ENCODE data around the gene UST. TPM values are rescaled to one million over a fixed set of nuclear protein-coding genes. Genes with fewer than 3 reads are reported as not detected.

UST gene
- total RNA-seq (1 to 10 TPM in 1 of 5 experiments, under 1 TPM in 4; 0.35 to 2.6 (median 0.46) TPM), polyA plus RNA-seq (not detected), total RNA-seq (not detected)

- peaks cover 12 to 22% (median 16%) of the 10 kb centered on the region in 7 donors for H3K4me1 Mint-ChIP-seq
- H3K9me3 Mint-ChIP-seq: peaks cover 0 to 2% (median 0%) of the 10 kb centered on the region in 11 donors
- POLR2A ChIA-PET: no interaction called here
- H3K27ac Mint-ChIP-seq: peak within 1 kb of the TSS in 6 of 9 donors; percentile 28 to 82 (median 74)
- CTCF ChIA-PET: interaction anchor here (1.3 kb wide), 1 partner anchor 11 kb away, joined by 4 read pairs; no protein-coding TSS in a partner anchor
- H3K4me3 Mint-ChIP-seq: peak within 1 kb of the TSS; percentile 86 to 95 (median 90)
- peaks cover 0 to 10% of the 10 kb centered on the region in 2 donors for H3K27me3 ChIP-seq (ENCODE audit: control insufficient read depth in 2 of 2, insufficient read depth in 2 of 2, low read length in 2 of 2)
- H3K4me3 ChIP-seq (ENCODE audit: low read length): peak within 1 kb of the TSS; percentile 65
- intact Hi-C loops (cut with micrococcal nuclease): loop anchor here (1.0 to 10.0 kb wide), 5 partner anchors 14 to 688 kb away; no protein-coding TSS in a partner anchor
- no peak within 1 kb of the TSS for H3K27ac ChIP-seq (ENCODE audit: low read depth, low read length)
- H3K9me3 ChIP-seq (ENCODE audit: control insufficient read depth in 2 of 3, low read length in 3 of 3): no peaks in the 10 kb centered on the region
- DNase-seq (peak in 7 of 9 donors; percentile 17 to 58 (median 37)), ATAC-seq (peak; percentile 65)
- H3K36me3 ChIP-seq (ENCODE audit: control insufficient read depth in 2 of 3, insufficient read depth in 3 of 3, low read length in 3 of 3): no peaks in the 10 kb centered on the region
- H3K27me3 Mint-ChIP-seq: peaks cover 65 to 80% (median 70%) of the 10 kb centered on the region in 5 donors
- H3K36me3 Mint-ChIP-seq: peaks cover 0 to 1% (median 0%) of the 10 kb centered on the region in 5 donors
- peaks cover 0 to 14% of the 10 kb centered on the region in 2 donors for H3K4me1 ChIP-seq (ENCODE audit: control insufficient read depth in 2 of 2, insufficient read depth in 2 of 2, low read length in 2 of 2)
These were observed at the start of gene UST for GRCh38 chr6:148746363-148747144. TSS of gene UST (plus strand) at chr6:148747030. CDS start at chr6:148747431, 401 bp downstream.

- Mint-ChIP-seq H3K9me3 (peaks cover 0 to 6% (median 3%) of the 10 kb centered on the region in 11 donors), H3K4me3 (no peak overlapping the region), H3K4me1 (peaks cover 7 to 10% (median 9%) of the 10 kb centered on the region in 7 donors), H3K27ac (no peak overlapping the region), H3K27me3 (peaks cover 0 to 18% (median 6%) of the 10 kb centered on the region in 5 donors), H3K36me3 (peaks cover 0 to 5% (median 0%) of the 10 kb centered on the region in 5 donors)
- ATAC-seq (no peak), DNase-seq (no peak)
- Histone ChIP-seq H3K9me3 (ENCODE audit: control insufficient read depth in 2 of 3, low read length in 3 of 3) (no peaks in the 10 kb centered on the region), H3K36me3 (ENCODE audit: control insufficient read depth in 2 of 3, insufficient read depth in 3 of 3, low read length in 3 of 3) (no peaks in the 10 kb centered on the region), H3K4me3 (ENCODE audit: low read length) (no peak overlapping the region), H3K4me1 (ENCODE audit: control insufficient read depth in 2 of 2, insufficient read depth in 2 of 2, low read length in 2 of 2) (peaks cover 5 to 11% of the 10 kb centered on the region in 2 donors), H3K27ac (ENCODE audit: low read depth, low read length) (no peak overlapping the region), H3K27me3 (ENCODE audit: control insufficient read depth in 2 of 2, insufficient read depth in 2 of 2, low read length in 2 of 2) (no peaks in the 10 kb centered on the region)
- ChIA-PET POLR2A (no interaction called here), CTCF (no interaction called here)
- intact Hi-C loops (cut with micrococcal nuclease): no loop called here
These were observed 48.9 kb upstream of the UST start for GRCh38 chr6:148697895-148698440.

GRCh38 chr6:148698671-148699180 lies 48.1 kb upstream of the UST start:
- H3K27ac Mint-ChIP-seq: no peak overlapping the region
- H3K27me3 ChIP-seq (ENCODE audit: control insufficient read depth in 2 of 2, insufficient read depth in 2 of 2, low read length in 2 of 2): no peaks in the 10 kb centered on the region
- no peaks in the 10 kb centered on the region for H3K9me3 ChIP-seq (ENCODE audit: control insufficient read depth in 2 of 3, low read length in 3 of 3)
- DNase-seq (no peak), ATAC-seq (no peak)
- intact Hi-C loops (cut with micrococcal nuclease): no loop called here
- POLR2A ChIA-PET: no interaction called here
- H3K4me1 ChIP-seq (ENCODE audit: control insufficient read depth in 2 of 2, insufficient read depth in 2 of 2, low read length in 2 of 2): peaks cover 5 to 11% of the 10 kb centered on the region in 2 donors
- peaks cover 0 to 25% (median 14%) of the 10 kb centered on the region in 5 donors for H3K27me3 Mint-ChIP-seq
- CTCF ChIA-PET: no interaction called here
- no peak overlapping the region for H3K27ac ChIP-seq (ENCODE audit: low read depth, low read length)
- peaks cover 7 to 10% (median 9%) of the 10 kb centered on the region in 7 donors for H3K4me1 Mint-ChIP-seq
- H3K36me3 ChIP-seq (ENCODE audit: control insufficient read depth in 2 of 3, insufficient read depth in 3 of 3, low read length in 3 of 3): no peaks in the 10 kb centered on the region
- H3K9me3 Mint-ChIP-seq: peaks cover 0 to 10% (median 3%) of the 10 kb centered on the region in 11 donors
- H3K4me3 ChIP-seq (ENCODE audit: low read length): no peak overlapping the region
- peaks cover 0 to 7% (median 0%) of the 10 kb centered on the region in 5 donors for H3K36me3 Mint-ChIP-seq
- no peak overlapping the region for H3K4me3 Mint-ChIP-seq

- intact Hi-C loops (cut with micrococcal nuclease): loop anchor here in 1 of 2 donors (5.0 kb wide), 1 partner anchor 62 kb away; no protein-coding TSS in a partner anchor
- Mint-ChIP-seq H3K4me3 (peak overlapping the region in 4 of 10 donors; percentile 60 to 90 (median 73)), H3K4me1 (peaks cover 7 to 10% (median 9%) of the 10 kb centered on the region in 7 donors), H3K9me3 (peaks cover 0 to 10% (median 3%) of the 10 kb centered on the region in 11 donors), H3K36me3 (peaks cover 0 to 7% (median 0%) of the 10 kb centered on the region in 5 donors), H3K27me3 (peaks cover 0 to 32% (median 20%) of the 10 kb centered on the region in 5 donors), H3K27ac (no peak overlapping the region)
- ATAC-seq: no peak
- Histone ChIP-seq H3K9me3 (ENCODE audit: control insufficient read depth in 2 of 3, low read length in 3 of 3) (no peaks in the 10 kb centered on the region), H3K27ac (ENCODE audit: low read depth, low read length) (no peak overlapping the region), H3K36me3 (ENCODE audit: control insufficient read depth in 2 of 3, insufficient read depth in 3 of 3, low read length in 3 of 3) (no peaks in the 10 kb centered on the region), H3K27me3 (ENCODE audit: control insufficient read depth in 2 of 2, insufficient read depth in 2 of 2, low read length in 2 of 2) (no peaks in the 10 kb centered on the region), H3K4me3 (ENCODE audit: low read length) (peak overlapping the region; percentile 6), H3K4me1 (ENCODE audit: control insufficient read depth in 2 of 2, insufficient read depth in 2 of 2, low read length in 2 of 2) (peaks cover 5 to 11% of the 10 kb centered on the region in 2 donors)
- DNase-seq: no peak
- ChIA-PET POLR2A (no interaction called here), CTCF (no interaction called here)
These were observed 46.6 kb upstream of the UST start for GRCh38 chr6:148700047-148700715.

- Mint-ChIP-seq H3K27ac (peak overlapping the region in 2 of 9 donors; percentile 4 to 85), H3K36me3 (peaks cover 0 to 7% (median 0%) of the 10 kb centered on the region in 5 donors), H3K27me3 (peaks cover 0 to 34% (median 20%) of the 10 kb centered on the region in 5 donors), H3K4me1 (peaks cover 7 to 10% (median 9%) of the 10 kb centered on the region in 7 donors), H3K4me3 (peak overlapping the region in 8 of 10 donors; percentile 56 to 90 (median 68)), H3K9me3 (peaks cover 0 to 10% (median 3%) of the 10 kb centered on the region in 11 donors)
- Histone ChIP-seq H3K4me1 (ENCODE audit: control insufficient read depth in 2 of 2, insufficient read depth in 2 of 2, low read length in 2 of 2) (peaks cover 5 to 11% of the 10 kb centered on the region in 2 donors), H3K27me3 (ENCODE audit: control insufficient read depth in 2 of 2, insufficient read depth in 2 of 2, low read length in 2 of 2) (no peaks in the 10 kb centered on the region), H3K9me3 (ENCODE audit: control insufficient read depth in 2 of 3, low read length in 3 of 3) (no peaks in the 10 kb centered on the region), H3K27ac (ENCODE audit: low read depth, low read length) (no peak overlapping the region), H3K36me3 (ENCODE audit: control insufficient read depth in 2 of 3, insufficient read depth in 3 of 3, low read length in 3 of 3) (no peaks in the 10 kb centered on the region), H3K4me3 (ENCODE audit: low read length) (peak overlapping the region; percentile 6)
- ATAC-seq: peak; percentile 56
- CTCF ChIA-PET: no interaction called here
- intact Hi-C loops (cut with micrococcal nuclease): loop anchor here in 1 of 2 donors (5.0 kb wide), 1 partner anchor 61 kb away; no protein-coding TSS in a partner anchor
- DNase-seq: peak in 1 of 9 donors; percentile 8
- POLR2A ChIA-PET: no interaction called here
These were observed 46.0 kb upstream of the UST start for GRCh38 chr6:148700741-148701311.

- H3K4me1 ChIP-seq (ENCODE audit: control insufficient read depth in 2 of 2, insufficient read depth in 2 of 2, low read length in 2 of 2): peaks cover 5 to 11% of the 10 kb centered on the region in 2 donors
- no peaks in the 10 kb centered on the region for H3K36me3 ChIP-seq (ENCODE audit: control insufficient read depth in 2 of 3, insufficient read depth in 3 of 3, low read length in 3 of 3)
- Mint-ChIP-seq H3K9me3 (peaks cover 0 to 10% (median 3%) of the 10 kb centered on the region in 11 donors), H3K27me3 (peaks cover 0 to 34% (median 20%) of the 10 kb centered on the region in 5 donors), H3K4me3 (peak overlapping the region in 8 of 10 donors; percentile 56 to 90 (median 68)), H3K27ac (peak overlapping the region in 1 of 9 donors; percentile 85), H3K4me1 (peaks cover 7 to 10% (median 9%) of the 10 kb centered on the region in 7 donors), H3K36me3 (peaks cover 0 to 7% (median 0%) of the 10 kb centered on the region in 5 donors)
- intact Hi-C loops (cut with micrococcal nuclease): loop anchor here in 1 of 2 donors (5.0 kb wide), 1 partner anchor 61 kb away; no protein-coding TSS in a partner anchor
- DNase-seq (no peak), ATAC-seq (no peak)
- peak overlapping the region; percentile 6 for H3K4me3 ChIP-seq (ENCODE audit: low read length)
- H3K27me3 ChIP-seq (ENCODE audit: control insufficient read depth in 2 of 2, insufficient read depth in 2 of 2, low read length in 2 of 2): no peaks in the 10 kb centered on the region
- ChIA-PET CTCF (no interaction called here), POLR2A (no interaction called here)
- H3K9me3 ChIP-seq (ENCODE audit: control insufficient read depth in 2 of 3, low read length in 3 of 3): no peaks in the 10 kb centered on the region
- H3K27ac ChIP-seq (ENCODE audit: low read depth, low read length): no peak overlapping the region
These were observed 45.5 kb upstream of the UST start for GRCh38 chr6:148701375-148701774.
